GM13976 (cell line): Measurements from ENCODE around the gene RAB11FIP2.

Source experiments
- DNase-seq: peaks from one replicate; pipeline ENCODE4 v3.0.0; 2012; ENCODE audit warnings: low spot score
- CTCF ChIP-seq: IDR thresholded peaks from 2 replicates; pipeline ENCODE4 v1.5.1; 2012; ENCODE audit warnings: borderline replicate concordance, mild to moderate bottlenecking; ENCODE audit not compliant: insufficient read depth; ENCODE audit errors: extremely low read depth, missing control alignments, control extremely low read depth
- in situ Hi-C: fragments of 300-500 bp; cut with MboI; formaldehyde crosslinking; loops from one replicate; pipeline ENCODE4 v1.12.0; 2022; ENCODE audit warnings: low sequenced_read_pairs, mixed read lengths, inconsistent platforms; ENCODE audit not compliant: unreplicated experiment

Gene RAB11FIP2

GRCh38 chr10:117983961-117984360, 62.8 kb downstream of the RAB11FIP2 start:
- no peak for DNase-seq
- no peak for TF ChIP-seq CTCF
- in situ Hi-C loops: no loop called here

GRCh38 chr10:117980755-117981702, 65.7 kb downstream of the RAB11FIP2 start:
- no peak for TF ChIP-seq CTCF
- in situ Hi-C loops: no loop called here
- no peak for DNase-seq

- TF ChIP-seq CTCF: no peak
- in situ Hi-C loops: no loop called here
Measured at GRCh38 chr10:117980216-117980615, 66.5 kb downstream of the RAB11FIP2 start.

GRCh38 chr10:117972168-117972837, 74.4 kb downstream of the RAB11FIP2 start:
- no peak for TF ChIP-seq CTCF
- DNase-seq: no peak
- in situ Hi-C loops: no loop called here

More at GRCh38 chr10:117980216-117980615, 66.5 kb downstream of the RAB11FIP2 start:
- DNase-seq: no peak

- no peak for TF ChIP-seq CTCF
- DNase-seq: no peak
- in situ Hi-C loops: no loop called here
Measured at GRCh38 chr10:117970962-117971361, 75.8 kb downstream of the RAB11FIP2 start.

- in situ Hi-C loops: no loop called here
Measured at GRCh38 chr10:117969592-117969991, 77.1 kb downstream of the RAB11FIP2 start.

More at GRCh38 chr10:117969592-117969991, 77.1 kb downstream of the RAB11FIP2 start:
- DNase-seq: no peak
- no peak for TF ChIP-seq CTCF
